ENCODE measurements around the gene MALT1. TPM values are rescaled to one million over a fixed set of nuclear protein-coding genes. Genes with fewer than 3 reads are reported as not detected.

MALT1 gene
- total RNA-seq, 4 donors from 2014 or later: 9.9 to 24.8 (median 12.9) TPM

- Histone ChIP-seq H3K27me3 (no peaks in the 10 kb centered on the region), H3K9me3 (no peaks in the 10 kb centered on the region), H3K4me1 (peaks cover 0 to 22% of the 10 kb centered on the region in 2 donors), H3K4me3 (no peak overlapping the region), H3K27ac (no peak overlapping the region), H3K36me3 (peaks cover 0 to 15% of the 10 kb centered on the region in 2 donors)
- TF ChIP-seq POLR2A (IDR thresholded peaks at IDR 0.05) (no peak), CTCF (IDR thresholded peaks at IDR 0.05 in 4 of 5, conservative IDR thresholded peaks at IDR 0.05 in 1 of 5) (no peak)
- in situ Hi-C loops (cut with MboI; ENCODE audit: low sequenced_read_pairs in 4 of 4) (no loop called here), intact Hi-C loops (cut with DNase I; ENCODE audit: low total_unique reads) (no loop called here)
- no peak for DNase-seq
- ATAC-seq: no peak
These were observed 21.3 kb downstream of the MALT1 start for GRCh38 chr18:58692422-58693185.

- ATAC-seq (no peak), DNase-seq (no peak)
- H3K27me3 ChIP-seq: no peaks in the 10 kb centered on the region
- peaks cover 0 to 22% of the 10 kb centered on the region in 2 donors for H3K4me1 ChIP-seq
- peaks cover 0 to 19% of the 10 kb centered on the region in 2 donors for H3K36me3 ChIP-seq
- intact Hi-C loops (cut with DNase I; ENCODE audit: low total_unique reads): no loop called here
- in situ Hi-C loops (cut with MboI; ENCODE audit: low sequenced_read_pairs in 4 of 4): no loop called here
- no peaks in the 10 kb centered on the region for H3K9me3 ChIP-seq
- H3K27ac ChIP-seq: no peak overlapping the region
- TF ChIP-seq POLR2A (IDR thresholded peaks at IDR 0.05) (no peak), CTCF (IDR thresholded peaks at IDR 0.05 in 4 of 5, conservative IDR thresholded peaks at IDR 0.05 in 1 of 5) (no peak)
- no peak overlapping the region for H3K4me3 ChIP-seq
These were observed 23.0 kb downstream of the MALT1 start for GRCh38 chr18:58694221-58694620.

GRCh38 chr18:58694720-58695468 lies 23.6 kb downstream of the MALT1 start:
- no peak for TF ChIP-seq CTCF (IDR thresholded peaks at IDR 0.05 in 4 of 5, conservative IDR thresholded peaks at IDR 0.05 in 1 of 5)
- no peak for TF ChIP-seq POLR2A (IDR thresholded peaks at IDR 0.05)
- Histone ChIP-seq H3K27ac (no peak overlapping the region), H3K4me3 (no peak overlapping the region), H3K27me3 (no peaks in the 10 kb centered on the region), H3K4me1 (peaks cover 0 to 24% of the 10 kb centered on the region in 2 donors), H3K36me3 (peaks cover 0 to 19% of the 10 kb centered on the region in 2 donors), H3K9me3 (no peaks in the 10 kb centered on the region)
- intact Hi-C loops (cut with DNase I; ENCODE audit: low total_unique reads): no loop called here
- no peak for DNase-seq
- ATAC-seq: no peak
- in situ Hi-C loops (cut with MboI; ENCODE audit: low sequenced_read_pairs in 4 of 4): no loop called here

- ATAC-seq: no peak
- H3K4me3 ChIP-seq: no peak overlapping the region
- H3K27ac ChIP-seq: no peak overlapping the region
- H3K4me1 ChIP-seq: peaks cover 0 to 28% of the 10 kb centered on the region in 2 donors
- no peaks in the 10 kb centered on the region for H3K27me3 ChIP-seq
- in situ Hi-C loops (cut with MboI; ENCODE audit: low sequenced_read_pairs in 4 of 4): no loop called here
- H3K36me3 ChIP-seq: peaks cover 0 to 24% of the 10 kb centered on the region in 2 donors
- intact Hi-C loops (cut with DNase I; ENCODE audit: low total_unique reads): no loop called here
- no peaks in the 10 kb centered on the region for H3K9me3 ChIP-seq
- TF ChIP-seq POLR2A (IDR thresholded peaks at IDR 0.05) (no peak), CTCF (IDR thresholded peaks at IDR 0.05 in 4 of 5, conservative IDR thresholded peaks at IDR 0.05 in 1 of 5) (no peak)
- DNase-seq: no peak
These were observed 24.5 kb downstream of the MALT1 start for GRCh38 chr18:58695772-58696171.
